Measurements from ENCODE around the gene TRMT2B. TPM values are rescaled to one million over a fixed set of nuclear protein-coding genes. Genes with fewer than 3 reads are reported as not detected.

Gene TRMT2B
- total RNA-seq, 1 donor from 2014 or later: 37.9 TPM

DNA sequence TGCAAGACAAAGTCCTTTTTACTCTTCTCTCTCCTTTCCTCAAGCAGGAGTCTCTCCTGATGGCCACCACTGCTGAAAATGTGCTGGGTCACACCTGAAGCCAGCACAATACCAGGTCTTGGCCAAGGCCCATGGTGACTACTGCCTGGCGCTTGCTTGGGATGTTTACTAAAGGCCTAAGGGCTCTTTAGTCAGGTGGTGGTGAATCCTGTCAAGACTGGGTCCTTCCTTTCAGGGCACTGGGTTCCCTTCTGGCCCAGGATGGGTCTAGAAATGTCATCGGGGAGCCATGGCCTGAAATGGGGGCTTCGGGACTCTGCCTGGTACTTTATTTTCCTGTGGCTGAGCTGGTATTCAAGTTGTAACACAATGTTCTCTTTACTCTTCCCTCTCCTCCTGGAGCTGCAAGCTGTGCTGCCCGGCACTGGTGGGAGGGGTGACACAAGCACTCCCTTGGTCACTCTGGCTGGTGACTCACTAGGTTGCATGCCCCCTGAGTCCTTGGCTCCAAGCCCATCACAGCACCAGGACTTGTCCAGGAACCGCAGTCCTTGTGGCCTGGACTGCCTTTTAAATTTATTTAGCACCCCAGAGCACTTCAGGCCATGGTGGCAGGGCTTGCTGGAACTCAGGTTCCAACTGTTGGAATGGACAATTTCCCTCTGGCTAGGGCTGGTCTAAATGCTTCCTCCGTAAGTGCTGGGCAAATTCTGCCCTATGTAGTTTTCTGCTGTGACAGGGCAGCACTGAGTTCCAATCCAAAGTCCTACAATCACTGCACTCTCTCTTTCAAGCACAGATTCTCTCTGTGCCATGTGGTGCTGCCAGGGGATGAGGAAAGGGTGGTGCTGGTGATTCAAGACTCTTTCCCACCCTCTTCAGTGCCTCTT lies 71.1 kb downstream of the TRMT2B start:
- Mint-ChIP-seq H3K27ac (no peak overlapping the region), H3K4me3 (no peak overlapping the region), H3K4me1 (no peaks in the 10 kb centered on the region), H3K9me3 (peaks cover 2% of the 10 kb centered on the region), H3K27me3 (no peaks in the 10 kb centered on the region), H3K36me3 (ENCODE audit: low read depth) (peaks cover 12% of the 10 kb centered on the region)
- ChIA-PET POLR2A (no interaction called here), CTCF (no interaction called here)
- TF ChIP-seq, protein P1, sequence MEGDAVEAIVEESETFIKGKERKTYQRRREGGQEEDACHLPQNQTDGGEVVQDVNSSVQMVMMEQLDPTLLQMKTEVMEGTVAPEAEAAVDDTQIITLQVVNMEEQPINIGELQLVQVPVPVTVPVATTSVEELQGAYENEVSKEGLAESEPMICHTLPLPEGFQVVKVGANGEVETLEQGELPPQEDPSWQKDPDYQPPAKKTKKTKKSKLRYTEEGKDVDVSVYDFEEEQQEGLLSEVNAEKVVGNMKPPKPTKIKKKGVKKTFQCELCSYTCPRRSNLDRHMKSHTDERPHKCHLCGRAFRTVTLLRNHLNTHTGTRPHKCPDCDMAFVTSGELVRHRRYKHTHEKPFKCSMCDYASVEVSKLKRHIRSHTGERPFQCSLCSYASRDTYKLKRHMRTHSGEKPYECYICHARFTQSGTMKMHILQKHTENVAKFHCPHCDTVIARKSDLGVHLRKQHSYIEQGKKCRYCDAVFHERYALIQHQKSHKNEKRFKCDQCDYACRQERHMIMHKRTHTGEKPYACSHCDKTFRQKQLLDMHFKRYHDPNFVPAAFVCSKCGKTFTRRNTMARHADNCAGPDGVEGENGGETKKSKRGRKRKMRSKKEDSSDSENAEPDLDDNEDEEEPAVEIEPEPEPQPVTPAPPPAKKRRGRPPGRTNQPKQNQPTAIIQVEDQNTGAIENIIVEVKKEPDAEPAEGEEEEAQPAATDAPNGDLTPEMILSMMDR (IDR thresholded peaks at IDR 0.05): no peak
- ATAC-seq (ENCODE audit: low read depth) (no peak), DNase-seq (no peak)
- intact Hi-C loops (cut with micrococcal nuclease): no loop called here

DNA sequence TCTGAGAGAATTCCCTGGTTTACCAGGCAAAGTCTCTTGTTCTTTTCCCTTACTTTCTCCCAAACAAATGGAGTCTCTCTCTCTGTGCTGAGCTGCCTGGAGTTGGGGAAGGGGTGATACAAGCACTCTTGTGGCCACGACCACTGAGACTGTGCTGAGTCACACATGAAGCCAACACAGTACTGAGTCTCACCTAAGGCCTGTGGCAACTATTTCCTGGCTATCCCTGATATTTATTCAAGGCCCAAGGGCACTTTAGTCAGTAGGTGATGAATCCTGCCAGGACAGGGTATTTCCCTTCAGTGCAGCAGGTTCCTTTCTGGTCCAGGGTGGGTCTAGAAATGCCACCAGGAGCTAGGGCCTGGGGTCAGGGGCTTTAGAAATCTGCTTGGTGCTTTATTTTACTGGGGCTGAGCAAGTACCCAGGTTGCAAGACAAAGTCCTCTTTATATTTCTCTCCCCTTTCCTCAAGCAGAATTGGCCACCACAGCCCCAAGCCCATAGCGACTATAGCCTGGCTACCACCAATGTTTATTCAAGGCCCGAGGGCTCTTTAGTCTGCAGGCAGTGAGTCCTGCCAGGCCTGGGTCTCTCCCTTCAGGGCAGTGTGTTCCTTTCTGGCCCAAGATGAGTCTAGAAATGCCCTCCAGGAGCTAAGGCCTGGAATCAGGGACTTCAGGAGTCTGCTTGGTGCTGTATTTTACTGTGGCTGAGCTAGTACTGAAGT lies 71.9 kb downstream of the TRMT2B start:
- ATAC-seq (ENCODE audit: low read depth): no peak
- H3K27me3 Mint-ChIP-seq: no peaks in the 10 kb centered on the region
- POLR2A ChIA-PET: no interaction called here

DNA sequence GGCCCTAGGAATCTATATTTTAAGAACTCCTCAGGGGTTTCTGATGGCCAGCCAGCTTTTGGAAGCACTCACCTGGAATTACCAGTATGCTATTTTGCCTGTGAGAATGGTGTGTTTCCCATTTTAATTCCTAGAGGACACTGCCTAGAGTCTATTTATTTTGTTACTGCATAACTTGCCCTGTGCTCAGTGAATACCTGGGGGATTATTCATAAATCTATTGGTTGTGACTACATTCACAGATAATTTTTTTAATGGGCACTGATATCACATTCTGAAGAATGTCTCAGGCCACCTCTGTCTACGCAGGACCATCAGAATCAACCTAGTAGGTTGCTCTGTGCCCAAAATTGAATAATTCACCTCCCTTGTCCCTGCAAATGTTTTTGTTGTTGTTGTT lies 75.7 kb downstream of the TRMT2B start:
- TF ChIP-seq, protein P1 (IDR thresholded peaks at IDR 0.05): no peak
- Mint-ChIP-seq H3K4me1 (no peaks in the 10 kb centered on the region), H3K4me3 (no peak overlapping the region), H3K27me3 (no peaks in the 10 kb centered on the region), H3K27ac (no peak overlapping the region), H3K9me3 (peaks cover 2% of the 10 kb centered on the region), H3K36me3 (ENCODE audit: low read depth) (peaks cover 10% of the 10 kb centered on the region)
- ATAC-seq (ENCODE audit: low read depth) (no peak), DNase-seq (no peak)
- intact Hi-C loops (cut with micrococcal nuclease): no loop called here
- ChIA-PET POLR2A (interaction anchor here (0.6 kb wide), 1 partner anchor 1570 kb away, joined by 7 read pairs; no protein-coding TSS in a partner anchor), CTCF (no interaction called here)

More for the DNA sequence above, 71.9 kb downstream of the TRMT2B start:
- CTCF ChIA-PET: no interaction called here
- Mint-ChIP-seq H3K27ac (no peak overlapping the region), H3K36me3 (ENCODE audit: low read depth) (peaks cover 10% of the 10 kb centered on the region), H3K9me3 (peaks cover 2% of the 10 kb centered on the region), H3K4me3 (no peak overlapping the region), H3K4me1 (no peaks in the 10 kb centered on the region)
- intact Hi-C loops (cut with micrococcal nuclease): no loop called here
- no peak for DNase-seq
- TF ChIP-seq, protein P1 (IDR thresholded peaks at IDR 0.05): no peak

DNA sequence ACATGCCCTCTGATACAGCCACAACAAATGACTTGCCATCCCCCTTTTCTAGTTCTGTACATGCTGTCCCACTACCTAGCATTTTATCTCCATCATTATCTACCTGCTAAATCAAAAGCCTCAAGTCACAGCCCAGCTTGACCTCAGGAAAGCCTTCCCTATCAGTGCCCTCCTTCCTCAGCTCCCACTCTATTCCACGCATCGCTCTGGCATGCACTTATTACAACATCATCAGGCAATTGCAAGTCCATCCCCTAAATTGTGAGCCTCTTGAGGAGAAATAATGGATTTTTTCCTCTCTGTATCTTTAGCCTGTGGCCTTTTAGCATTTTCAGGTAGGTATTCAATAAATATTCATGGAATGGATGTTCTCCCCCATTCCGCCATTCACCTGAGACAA lies 76.7 kb downstream of the TRMT2B start:
- TF ChIP-seq, protein P1 (IDR thresholded peaks at IDR 0.05): no peak
- ChIA-PET POLR2A (no interaction called here), CTCF (no interaction called here)
- intact Hi-C loops (cut with micrococcal nuclease): no loop called here
- ATAC-seq (ENCODE audit: low read depth) (no peak), DNase-seq (no peak)
- no peak overlapping the region for H3K4me3 Mint-ChIP-seq
- H3K9me3 Mint-ChIP-seq: peaks cover 2% of the 10 kb centered on the region
- H3K4me1 Mint-ChIP-seq: no peaks in the 10 kb centered on the region
- H3K27me3 Mint-ChIP-seq: no peaks in the 10 kb centered on the region
- H3K27ac Mint-ChIP-seq: no peak overlapping the region
- peaks cover 9% of the 10 kb centered on the region for H3K36me3 Mint-ChIP-seq (ENCODE audit: low read depth)

DNA sequence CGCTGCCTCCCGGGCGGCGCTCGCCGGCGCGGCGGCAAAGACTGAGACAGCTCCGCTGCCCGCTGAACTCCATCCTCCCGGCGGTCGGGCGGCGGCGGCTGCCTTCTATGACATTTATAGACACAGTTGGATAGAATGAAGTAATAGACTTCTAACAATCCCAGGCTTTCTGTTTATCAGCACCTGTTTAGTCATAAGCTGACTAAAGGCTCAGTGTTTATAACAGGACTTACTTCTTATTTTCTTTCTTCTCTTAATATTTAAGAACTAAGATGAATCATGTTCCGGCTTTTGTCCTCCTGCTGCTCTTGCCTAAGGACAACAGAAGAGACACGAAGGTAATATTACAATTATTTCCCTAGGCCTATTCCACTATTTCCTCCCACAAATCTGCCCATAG lies 78.5 kb downstream of the TRMT2B start:
- ATAC-seq (ENCODE audit: low read depth) (no peak), DNase-seq (no peak)
- Mint-ChIP-seq H3K4me3 (no peak overlapping the region), H3K9me3 (peaks cover 2% of the 10 kb centered on the region), H3K27ac (no peak overlapping the region), H3K36me3 (ENCODE audit: low read depth) (peaks cover 5% of the 10 kb centered on the region), H3K4me1 (no peaks in the 10 kb centered on the region), H3K27me3 (no peaks in the 10 kb centered on the region)
- POLR2A ChIA-PET: no interaction called here
- TF ChIP-seq, protein P1 (IDR thresholded peaks at IDR 0.05): no peak
- CTCF ChIA-PET: no interaction called here
- intact Hi-C loops (cut with micrococcal nuclease): no loop called here

All from activated B cell treated with CpG ODN at 0.5 μM for 24 hours (primary cell).